NCI-H69 (cell line): Measurements from ENCODE around the gene KXD1.
A peak's percentile ranks its signal among the peaks of the same experiment; 100 is the strongest.

Experiments used
- DNase-seq: peaks from one replicate; lab custom pipeline; 2025; lab: John Stamatoyannopoulos, UW

Gene KXD1

DNA sequence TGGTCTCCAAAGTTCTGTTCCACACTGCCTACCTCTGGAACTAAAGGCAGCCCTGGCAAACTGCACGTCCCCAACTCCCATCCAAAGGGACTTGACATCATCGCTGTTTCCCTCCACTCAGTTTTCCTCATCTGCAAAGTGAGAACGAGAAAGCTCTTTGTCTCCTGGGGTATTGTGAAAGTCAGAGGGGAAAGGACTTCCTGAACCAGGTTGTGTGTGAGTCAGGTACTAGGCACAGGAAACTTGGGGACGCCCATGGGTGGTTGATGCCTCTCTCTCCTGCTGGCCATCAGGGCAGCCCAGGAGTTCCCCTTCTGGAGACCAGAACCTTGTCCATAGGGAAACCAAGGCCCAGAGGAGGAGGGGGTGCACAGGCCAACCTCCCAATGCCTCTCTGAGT lies 44.2 kb downstream of the KXD1 start:
- no peak for DNase-seq

DNA sequence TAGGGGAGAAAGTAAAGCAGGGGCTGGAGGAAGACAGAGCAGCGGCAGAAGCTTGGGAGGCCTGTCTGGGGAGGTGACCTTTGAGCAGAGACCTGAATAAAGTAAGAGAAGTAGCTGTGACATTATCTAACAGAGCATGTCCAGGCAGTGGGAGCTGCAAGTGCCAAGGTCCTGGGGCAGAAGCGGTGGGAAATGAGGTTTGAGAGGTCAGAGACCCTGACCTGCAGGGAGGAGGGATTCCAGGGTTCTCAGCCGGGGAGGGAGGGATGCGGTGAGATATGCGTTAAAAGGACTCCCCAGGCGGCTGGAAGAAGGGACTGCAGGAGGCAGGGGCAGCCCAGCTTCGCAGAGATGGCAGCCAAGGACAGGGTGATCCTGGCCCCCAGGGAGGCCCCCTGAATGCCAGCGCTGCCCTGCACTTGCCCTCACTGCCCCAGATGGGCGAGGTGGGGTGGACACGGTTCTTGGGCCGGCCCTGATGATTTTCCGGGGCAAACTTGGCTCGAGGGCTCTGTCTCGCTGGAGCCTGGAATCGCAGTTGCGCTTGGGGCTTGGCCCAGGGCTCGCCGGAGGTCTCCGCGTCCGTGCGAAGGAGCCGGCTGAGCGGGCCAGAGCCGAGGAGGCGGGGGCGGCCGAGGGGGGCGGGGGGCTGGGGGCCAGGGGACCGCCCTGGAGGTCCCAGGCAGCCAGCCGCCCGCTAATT lies 45.7 kb downstream of the KXD1 start:
- no peak for DNase-seq

DNA sequence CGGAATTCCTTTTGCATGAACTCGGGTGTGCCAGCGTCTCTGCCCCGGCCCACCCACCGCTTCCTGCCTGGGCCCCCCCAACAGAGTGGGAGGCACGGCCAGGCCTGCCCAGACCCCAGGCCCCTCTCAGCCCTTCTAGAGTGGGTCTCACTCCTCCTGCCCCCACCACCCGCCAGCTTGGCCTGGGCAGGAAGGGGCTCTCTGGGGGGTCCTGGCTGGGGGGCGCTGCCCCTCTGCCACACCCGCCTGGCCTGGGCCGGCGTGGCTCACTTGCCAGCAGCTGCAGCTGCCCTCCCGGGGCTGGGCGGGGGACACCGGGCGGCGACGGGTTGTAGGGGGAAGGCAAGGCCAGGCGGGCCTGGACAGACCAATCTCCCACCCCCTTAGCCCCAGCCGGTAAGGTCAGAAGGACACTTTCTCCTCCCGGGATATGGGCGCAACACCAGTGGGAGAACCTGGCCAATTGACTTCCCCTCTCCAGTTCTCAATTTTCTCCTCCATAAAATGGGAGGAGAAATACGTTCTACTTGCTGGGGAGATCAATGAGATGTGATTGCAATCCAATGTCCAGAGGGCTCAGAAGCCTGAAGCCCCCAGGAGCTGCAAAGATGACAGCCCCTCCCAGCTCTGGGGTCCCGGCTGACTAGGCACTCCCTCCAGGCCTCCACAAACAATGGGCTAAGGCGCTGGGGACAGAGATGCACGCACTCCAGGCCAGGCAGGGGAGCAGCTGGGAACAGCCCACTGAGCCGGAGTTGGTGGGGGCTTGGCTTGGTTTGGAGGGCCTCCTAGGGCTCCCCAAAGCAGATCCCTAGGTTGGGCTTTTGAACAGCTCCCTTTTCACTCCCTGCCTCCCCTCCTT lies 46.5 kb downstream of the KXD1 start:
- no peak for DNase-seq

DNA sequence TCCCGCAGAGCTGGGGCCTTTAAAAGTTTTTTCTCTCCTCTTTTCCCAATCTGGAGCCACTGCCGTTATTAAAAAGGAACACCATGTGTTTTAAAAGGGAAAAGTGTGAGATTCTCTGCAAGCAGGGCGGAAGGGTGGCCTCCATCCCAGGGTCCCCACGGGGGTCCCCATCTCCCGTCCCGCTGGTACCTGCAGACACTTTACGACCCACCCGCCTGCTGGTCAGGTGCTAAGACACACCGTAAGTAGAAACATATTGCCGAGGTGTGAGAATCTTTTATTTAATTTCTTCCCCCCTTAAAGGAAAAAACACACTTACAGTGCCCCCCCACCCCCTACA lies 47.1 kb downstream of the KXD1 start:
- no peak for DNase-seq

DNA sequence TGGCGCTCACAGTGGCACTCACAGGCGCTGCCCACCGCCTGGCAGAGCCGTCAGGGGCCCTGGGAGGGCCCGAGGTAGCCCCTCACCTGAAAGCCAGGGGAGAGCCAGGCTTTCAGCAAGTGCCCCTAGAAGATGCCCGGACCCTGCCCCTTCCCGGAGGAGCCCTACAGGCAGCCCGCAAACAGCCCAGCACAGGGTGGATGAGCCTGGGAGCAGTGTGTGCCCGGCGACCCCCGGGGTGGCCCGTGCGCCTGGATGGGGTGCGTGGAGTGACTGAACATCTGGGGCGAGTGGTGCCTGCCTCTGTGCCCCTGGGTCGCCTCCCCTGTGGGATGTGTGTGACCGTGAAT lies 47.5 kb downstream of the KXD1 start:
- DNase-seq: no peak

DNA sequence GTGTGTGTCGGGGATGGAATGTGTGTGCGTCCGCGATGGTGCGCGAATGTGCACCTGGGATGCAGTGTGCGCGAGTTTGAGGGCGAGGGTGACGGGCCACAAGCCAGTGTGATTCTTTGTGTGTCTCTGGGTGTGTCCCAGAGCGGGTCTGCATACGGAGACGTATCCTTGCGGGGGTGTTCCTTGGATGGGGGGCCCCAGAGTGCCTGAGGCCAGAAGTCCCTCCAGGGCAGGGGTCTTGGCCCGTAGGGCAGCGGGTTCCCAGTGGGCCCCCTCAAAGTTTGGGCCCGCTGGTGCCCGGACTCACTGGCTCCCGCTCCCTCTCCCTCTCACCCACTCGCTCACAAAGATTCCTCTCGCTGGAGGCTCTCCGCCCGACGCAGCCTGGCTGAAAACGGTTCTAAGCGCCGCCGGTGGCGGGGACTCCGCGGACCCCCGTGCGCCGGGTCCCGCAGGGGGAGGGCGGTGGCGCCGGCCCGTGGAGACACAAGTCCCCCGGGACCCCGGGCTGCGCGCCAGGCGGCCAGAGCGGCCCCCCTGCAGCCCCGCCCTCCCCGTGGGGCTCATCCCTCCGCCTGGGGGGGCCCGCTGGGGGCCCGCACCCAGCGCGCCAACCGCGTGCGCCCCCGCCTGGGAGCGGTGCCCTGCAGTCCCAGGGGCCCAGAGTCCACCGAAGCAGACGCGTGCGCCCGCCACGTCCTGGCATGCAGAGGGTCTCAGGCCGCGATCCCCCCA lies 48.0 kb downstream of the KXD1 start:
- DNase-seq: peak; percentile 32

DNA sequence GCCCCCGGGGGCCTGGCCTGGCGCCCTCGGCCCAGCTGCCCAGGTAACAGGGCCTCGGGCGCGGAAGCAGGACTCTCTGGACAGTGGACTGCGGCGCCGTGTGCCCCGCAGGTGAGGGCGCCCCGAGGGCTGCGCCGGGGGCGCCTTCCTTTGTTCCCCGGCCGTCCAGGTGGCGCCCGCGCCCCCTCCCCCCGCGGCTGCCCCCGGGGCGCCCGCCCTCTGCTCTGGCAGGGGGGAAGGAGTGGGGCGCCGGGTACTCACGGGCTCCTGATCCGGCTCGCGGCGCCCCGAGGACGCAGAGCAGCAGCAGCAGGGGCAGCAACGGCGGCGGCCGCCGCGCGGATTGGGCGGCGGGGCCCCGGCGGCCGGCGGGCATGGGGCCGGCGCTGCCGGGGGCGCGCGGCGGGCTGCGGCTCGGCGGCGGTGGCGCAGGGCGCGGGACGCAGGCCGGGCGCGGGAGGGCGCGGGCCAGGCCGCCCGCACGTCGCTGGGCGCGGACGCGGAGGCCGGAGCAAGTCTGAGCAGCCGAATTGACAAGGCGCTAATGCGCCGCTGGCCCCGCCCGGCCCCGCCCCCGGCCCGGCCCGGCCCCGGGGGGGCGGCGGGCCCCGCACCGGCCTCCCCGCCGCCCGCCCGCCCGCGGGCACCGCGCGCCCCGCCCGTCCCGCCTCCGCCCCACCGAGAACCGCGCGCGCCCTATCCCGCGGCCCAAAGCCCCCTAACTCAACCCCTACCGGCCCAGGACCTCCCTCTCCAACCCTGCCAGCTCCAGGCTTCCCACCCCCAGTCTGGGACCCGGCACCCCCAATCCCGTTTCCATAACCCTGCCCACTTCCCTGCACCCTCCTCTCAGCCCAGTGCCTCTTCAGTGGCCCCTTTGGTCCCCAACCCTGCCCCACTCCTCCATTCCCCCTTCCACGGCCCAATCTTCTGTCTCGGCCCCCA lies 48.9 kb downstream of the KXD1 start, which contains the start of gene CRLF1:
Gene CRLF1, minus strand, starts transcription at position 519 of the 945 bp plus-strand sequence. Its CDS starts 143 bp downstream, at position 376.
- peak; percentile 48 for DNase-seq

DNA sequence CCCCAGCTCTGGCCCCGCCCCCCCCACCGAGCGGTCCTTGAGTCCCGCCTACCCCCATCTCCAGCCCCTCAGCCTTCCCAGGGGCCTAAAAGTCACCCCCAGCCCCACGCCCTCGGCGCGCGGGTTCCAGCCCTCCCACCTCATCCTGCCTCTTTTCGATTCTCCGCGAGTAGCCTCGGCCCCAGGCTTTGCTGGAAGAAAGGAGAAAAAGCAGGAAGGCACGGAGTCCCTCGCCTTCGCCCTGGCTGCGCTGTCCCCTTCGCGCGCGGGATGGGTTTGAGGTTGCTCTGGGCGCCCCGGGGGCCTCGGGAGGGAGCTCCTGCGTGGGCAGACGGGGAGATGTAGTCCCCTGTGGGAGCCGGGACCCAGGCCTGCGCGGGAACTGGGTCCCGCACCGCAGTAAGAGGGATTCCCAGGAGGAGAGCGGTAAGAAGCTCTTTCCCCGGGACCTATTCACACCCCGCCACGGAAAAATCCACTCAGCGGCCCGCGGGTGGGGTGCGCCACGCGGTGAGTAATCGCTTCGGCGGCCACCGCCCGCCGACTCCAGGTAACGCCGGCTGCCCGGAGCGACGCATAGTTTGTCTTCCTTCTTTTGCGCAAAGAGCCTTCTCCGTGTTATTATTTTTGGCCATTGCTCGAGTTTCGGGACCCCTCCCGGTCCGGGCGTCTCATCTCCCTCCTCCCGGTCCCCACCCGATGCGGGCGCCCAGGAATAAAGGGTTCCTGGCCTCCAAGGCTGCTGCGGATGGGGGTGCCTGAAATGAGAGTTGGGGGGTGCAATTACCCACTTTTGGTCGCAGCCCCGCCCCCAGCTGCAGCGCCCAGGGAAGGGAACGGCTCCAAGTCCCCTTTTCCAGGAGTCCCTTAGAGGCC lies 49.8 kb downstream of the KXD1 start:
- DNase-seq: peak; percentile 53

DNA sequence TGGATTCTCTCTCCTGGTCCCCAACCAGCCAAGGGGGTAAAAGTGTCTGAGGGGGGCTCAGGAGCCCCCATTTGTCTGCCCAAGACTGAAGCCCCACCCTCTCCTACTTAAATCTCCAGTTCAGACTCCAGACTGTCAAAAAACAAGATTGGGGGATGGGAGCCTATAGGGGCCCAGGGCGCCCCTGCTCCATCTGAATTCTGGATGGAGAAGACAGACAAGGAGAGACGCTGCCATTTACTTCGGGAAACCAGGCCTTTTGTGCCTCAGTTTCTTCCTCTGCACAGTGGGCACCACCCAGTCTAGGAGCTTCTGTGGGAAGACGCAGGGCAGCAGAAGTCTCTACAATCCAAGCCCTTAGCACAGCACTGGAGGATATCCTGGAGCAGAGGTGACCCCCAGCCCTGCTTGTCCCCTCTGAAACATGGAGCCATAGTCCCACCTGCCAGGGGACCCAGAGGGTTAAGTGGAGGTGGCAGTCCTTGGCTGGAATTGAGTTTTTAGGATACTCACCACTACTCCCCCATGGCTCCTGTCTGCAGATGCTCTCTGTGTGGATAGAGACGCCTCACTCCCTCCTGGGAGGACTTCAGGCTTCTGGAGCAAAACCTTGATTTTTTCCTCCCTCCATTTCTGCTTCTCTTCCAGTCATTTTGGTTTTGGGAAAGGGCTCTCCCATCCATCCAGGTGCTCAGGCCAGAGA lies 50.6 kb downstream of the KXD1 start:
- no peak for DNase-seq

DNA sequence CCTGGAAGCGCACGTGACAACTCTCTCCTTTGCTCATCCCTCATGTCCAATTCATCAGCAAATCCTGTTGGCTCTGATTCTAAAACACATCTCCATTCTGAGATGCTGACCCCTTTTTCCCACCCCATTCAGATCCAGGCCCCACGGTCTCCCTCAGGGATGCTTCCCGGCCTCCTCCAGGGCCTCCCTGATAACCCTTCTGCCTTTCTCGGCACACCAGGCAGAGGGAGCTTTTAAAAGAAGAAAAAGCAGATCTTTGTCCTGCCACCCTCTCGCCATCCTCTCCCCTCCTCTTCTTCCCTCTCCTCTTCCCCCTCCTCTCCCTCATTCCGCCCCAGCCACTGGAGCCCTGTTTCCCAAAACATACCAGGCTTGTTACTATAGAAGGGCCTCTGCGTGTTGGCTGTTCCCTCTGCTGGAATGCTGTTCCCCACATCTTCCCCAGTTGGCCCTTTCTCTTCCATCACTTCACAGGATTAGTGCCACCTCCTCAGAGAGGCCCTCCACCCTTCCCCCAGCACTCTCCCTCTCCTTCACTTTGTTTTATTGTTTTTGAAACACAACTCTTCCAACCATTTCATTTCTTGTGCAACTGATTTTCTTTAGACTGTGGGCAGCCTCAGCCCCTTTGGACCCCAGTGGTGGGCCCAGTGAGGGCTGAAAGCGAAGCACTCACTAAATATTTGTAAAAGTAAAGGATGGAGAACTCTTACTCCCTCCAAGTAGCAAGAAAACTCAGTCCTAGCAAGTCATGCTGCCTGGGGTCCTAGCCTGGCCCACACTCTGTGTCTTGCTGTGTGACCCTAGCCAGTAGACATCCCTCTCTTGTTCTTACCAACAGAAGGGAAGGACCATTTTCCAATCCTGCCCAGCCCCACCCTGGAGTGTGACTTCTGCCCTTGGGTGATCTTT lies 51.4 kb downstream of the KXD1 start:
- DNase-seq: no peak

DNA sequence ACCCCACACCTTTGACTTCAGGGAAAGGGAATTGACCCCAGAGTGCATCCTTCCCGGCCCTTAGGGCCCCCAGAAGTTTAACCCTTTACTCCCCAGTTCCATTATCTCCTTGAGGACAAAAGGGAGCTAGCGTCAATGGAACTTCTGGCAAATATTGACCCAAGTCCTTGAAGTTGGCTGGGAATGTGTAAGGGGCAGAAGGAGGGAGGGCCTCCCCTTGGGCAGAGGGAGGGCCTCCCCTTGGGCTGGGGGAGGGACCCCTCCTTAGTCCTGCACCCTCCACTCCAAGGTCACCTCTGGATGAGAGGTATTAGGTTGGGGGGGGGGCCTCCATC lies 52.0 kb downstream of the KXD1 start:
- no peak for DNase-seq

DNA sequence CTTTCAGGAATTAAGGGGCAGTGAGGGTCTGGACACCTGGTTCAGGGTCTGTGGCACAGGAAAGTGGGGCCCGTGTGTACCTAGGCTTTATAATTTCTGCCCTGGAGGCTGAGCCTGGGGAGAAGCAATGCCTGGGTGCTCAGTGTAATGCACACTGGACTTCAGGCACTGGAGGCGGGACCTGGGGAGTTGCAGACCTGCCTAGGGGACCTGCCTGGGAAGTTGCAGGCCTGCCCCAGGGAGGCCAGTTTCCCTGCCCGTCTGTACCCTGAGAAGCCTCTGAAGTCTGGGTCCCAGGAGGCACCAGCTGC lies 52.5 kb downstream of the KXD1 start:
- no peak for DNase-seq

DNA sequence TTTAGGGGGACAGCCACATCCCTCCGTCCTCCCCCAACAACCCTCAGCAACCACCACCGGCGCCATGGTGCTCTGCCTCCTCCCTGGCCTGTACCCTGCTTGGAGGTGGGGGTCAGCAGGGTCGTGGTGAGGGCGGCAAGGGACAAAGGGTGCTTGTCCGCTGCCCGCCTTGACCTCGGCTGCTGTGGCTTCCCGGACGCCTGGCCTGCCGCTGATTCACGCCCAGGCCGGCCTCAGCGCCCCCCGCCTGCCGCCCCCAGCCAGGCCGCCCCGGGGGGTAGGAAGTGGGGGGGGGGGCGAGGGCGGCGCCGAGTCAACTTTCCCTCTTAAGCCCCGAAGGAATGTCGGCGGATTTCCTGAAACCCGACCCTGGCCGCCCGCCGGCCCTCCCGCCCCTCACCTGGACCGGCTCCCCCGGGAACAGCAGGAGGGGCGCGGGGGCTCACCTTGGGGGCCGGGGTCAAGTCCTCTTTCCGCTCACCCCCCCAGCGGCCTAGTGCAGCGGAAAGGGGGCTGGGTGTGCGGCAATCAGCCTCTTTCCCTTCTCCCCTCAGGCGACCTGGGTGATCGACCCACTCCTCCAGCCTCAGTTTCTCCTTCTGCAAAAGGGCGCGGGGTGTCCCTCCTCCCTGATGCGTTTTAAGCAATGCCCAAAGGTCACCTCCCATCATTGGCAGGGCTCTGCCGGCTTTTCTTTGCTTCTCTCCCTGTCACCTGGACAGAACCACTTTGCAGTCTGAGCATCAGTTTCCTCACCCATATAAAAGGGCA lies 53.1 kb downstream of the KXD1 start:
- DNase-seq: peak; percentile 38

DNA sequence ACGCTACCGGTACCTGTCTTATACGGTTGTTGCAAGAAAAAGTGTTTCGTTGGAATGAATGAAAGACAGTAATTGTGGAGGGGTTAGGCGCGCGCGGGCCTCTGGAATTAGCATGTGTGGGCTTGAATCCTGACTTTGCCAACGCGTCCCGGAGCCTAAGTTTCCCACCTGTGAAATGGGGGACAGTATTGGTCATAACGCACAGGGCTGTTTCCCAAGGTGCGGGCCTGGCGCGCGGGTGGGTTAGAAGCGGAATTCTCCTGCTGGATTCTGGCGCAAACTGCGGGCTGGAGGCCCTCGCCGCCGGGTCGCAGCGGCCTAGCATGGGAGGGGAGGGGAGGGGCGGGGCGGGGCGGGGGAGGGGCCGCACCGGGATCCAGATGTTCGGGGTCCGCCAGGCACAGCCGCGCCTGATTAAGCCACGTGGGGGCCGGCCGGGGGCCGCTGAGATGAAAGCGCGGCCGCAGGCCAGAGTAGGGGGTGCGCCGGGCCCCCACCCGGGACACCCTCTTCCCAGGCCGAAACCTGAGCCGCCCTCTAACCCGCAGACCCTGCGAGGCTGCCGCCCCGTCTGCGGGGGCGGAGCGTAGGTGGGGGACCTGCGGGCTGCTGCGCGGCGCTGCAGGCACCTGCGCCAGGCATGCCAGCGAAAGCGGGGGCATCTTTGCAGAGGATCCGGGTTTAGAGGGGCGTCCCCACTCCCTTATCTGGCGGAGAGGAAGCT lies 53.8 kb downstream of the KXD1 start:
- peak; percentile 69 for DNase-seq

DNA sequence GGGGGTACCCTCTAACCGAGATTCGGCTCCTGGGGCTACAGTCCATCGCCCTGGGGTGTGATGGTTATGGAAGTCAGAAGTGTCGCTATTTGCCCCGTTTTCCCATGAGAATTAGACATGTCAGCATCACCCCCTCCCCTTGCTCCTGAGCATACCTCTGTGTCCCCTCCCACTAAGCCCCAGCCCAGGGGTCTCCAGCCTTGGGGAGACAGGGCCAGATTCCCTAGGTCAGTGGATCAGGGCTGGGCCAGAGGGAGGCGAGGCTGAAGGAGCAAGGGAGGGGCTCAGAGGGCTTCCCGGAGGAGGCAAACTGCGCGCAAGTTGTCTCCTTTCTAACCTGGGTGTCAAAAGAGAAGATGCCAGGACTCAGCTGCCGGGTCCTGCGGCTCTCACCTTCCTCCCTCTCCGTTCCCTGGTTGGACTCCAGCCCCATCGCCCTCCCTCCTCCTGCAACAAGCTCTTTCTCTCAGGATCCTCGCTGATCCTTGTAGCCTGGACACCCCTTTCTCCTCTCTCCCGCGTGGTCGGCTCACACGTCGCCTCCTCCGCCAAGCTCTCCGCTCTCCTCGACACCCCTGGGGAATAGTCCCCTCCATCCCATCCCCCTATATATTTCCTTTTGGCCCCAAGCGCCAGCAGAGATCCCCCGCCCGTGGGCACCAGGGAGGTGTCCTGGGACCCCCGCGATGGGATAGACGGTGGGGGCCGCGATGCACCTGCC lies 54.5 kb downstream of the KXD1 start:
- peak; percentile 54 for DNase-seq

DNA sequence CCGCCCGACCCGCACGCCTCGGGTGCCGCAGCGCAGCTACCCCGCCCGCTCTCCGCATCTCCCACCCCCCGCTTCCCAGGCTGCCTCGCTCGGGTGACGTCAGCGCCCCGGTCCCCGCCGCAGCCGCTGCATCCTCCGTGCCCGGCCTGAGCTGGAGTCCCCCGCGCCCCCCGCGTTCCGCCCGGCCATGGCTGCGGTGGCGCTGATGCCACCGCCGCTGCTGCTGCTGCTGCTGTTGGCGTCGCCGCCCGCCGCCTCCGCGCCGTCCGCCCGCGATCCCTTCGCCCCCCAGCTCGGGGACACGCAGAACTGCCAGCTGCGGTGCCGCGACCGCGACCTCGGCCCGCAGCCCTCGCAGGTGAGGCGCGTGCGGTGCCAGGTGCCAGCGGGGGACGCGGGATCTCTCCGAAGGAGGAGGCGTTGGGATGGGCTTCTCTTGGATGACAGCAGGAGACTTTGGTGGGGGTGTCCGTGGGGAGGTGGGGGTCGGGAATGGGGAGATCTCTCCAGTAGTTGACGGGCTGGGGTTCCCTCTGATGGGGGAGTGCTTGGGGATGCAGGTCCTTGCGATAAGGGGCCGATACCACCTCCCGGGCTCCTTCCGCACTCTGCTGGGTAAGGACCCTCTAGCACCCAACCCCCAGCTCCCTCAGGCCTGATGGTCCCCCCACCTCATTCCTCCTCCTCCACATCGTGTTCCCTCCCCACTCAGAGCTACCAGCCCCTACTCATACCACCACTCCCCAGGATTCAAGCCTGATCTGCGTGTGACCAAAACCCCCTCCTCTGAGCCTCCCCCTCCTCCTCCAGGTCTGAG lies 55.3 kb downstream of the KXD1 start, which contains the start of gene TMEM59L:
Gene TMEM59L, plus strand, starts transcription at position 99 of the 817 bp plus-strand sequence. Its CDS starts 89 bp downstream, at position 188.
- peak; percentile 63 for DNase-seq
